T1000 (cell line): ENCODE results near the gene NHSL2.

Source experiments
- DNase-seq: peaks from one replicate; lab custom pipeline; 2025; ENCODE audit warnings: mixed read lengths; lab: John Stamatoyannopoulos, UW

Gene NHSL2

GRCh38 chrX:72108666-72109065 is 198.0 kb downstream of the NHSL2 start:
- DNase-seq = no peak

GRCh38 chrX:72110051-72110875 is 199.6 kb downstream of the NHSL2 start:
- no peak for DNase-seq

- DNase-seq = no peak
Observed at GRCh38 chrX:72110876-72111708, 200.4 kb downstream of the NHSL2 start.

- DNase-seq = no peak
Observed at GRCh38 chrX:72113461-72113860, 202.8 kb downstream of the NHSL2 start.

GRCh38 chrX:72114306-72114705 is 203.7 kb downstream of the NHSL2 start:
- no peak for DNase-seq

- no peak for DNase-seq
Observed at GRCh38 chrX:72114807-72115206, 204.2 kb downstream of the NHSL2 start.

GRCh38 chrX:72115380-72115779 is 204.7 kb downstream of the NHSL2 start:
- DNase-seq = no peak

- DNase-seq = no peak
Observed at GRCh38 chrX:72117636-72118210, 207.1 kb downstream of the NHSL2 start.

- DNase-seq = no peak
Observed at GRCh38 chrX:72120837-72121236, 210.2 kb downstream of the NHSL2 start.

- DNase-seq = no peak
Observed at GRCh38 chrX:72121383-72121782, 210.7 kb downstream of the NHSL2 start.

GRCh38 chrX:72122621-72123337 is 212.1 kb downstream of the NHSL2 start:
- no peak for DNase-seq

GRCh38 chrX:72123471-72124185 is 213.0 kb downstream of the NHSL2 start:
- DNase-seq = no peak

- DNase-seq = no peak
Observed at GRCh38 chrX:72124540-72125201, 214.0 kb downstream of the NHSL2 start.

GRCh38 chrX:72125331-72126047 is 214.8 kb downstream of the NHSL2 start:
- no peak for DNase-seq

GRCh38 chrX:72126048-72126415 is 215.4 kb downstream of the NHSL2 start:
- DNase-seq = no peak

- peak; percentile 63 for DNase-seq
Observed at GRCh38 chrX:72126539-72127140, 216.0 kb downstream of the NHSL2 start.

GRCh38 chrX:72127332-72127731 is 216.7 kb downstream of the NHSL2 start:
- no peak for DNase-seq

- DNase-seq = no peak
Observed at GRCh38 chrX:72128183-72128834, 217.7 kb downstream of the NHSL2 start.

GRCh38 chrX:72128881-72129280 is 218.2 kb downstream of the NHSL2 start:
- DNase-seq = no peak
